Cardiac fibroblast (primary cell): ENCODE results near the gene SLC6A12.

ENCODE experiments used
- DNase-seq, 2 donors: peaks; one replicate each; pipeline versions ENCODE4 v3.0.0 to v3.0.0-alpha.2; 2010; ENCODE audit warnings: low read depth in 2 of 2
- H3K4me3 ChIP-seq, 2 donors: replicated peaks in 1 of 2; 1 replicate in 1 of 2; 2 replicates in 1 of 2; pipeline ENCODE4 v1.5.1; 2011; ENCODE audit warnings: low read depth in 2 of 2, low read length in 2 of 2, mild to moderate bottlenecking in 2 of 2, moderate library complexity in 1 of 2
- CTCF ChIP-seq: IDR thresholded peaks from one replicate; pipeline ENCODE4 v1.5.1; 2011; ENCODE audit warnings: low read depth, mild to moderate bottlenecking, low read length, inconsistent platforms

Gene SLC6A12

GRCh38 chr12:229441-230191 lies 15.7 kb upstream of the SLC6A12 start:
- DNase-seq: no peak
- H3K4me3 ChIP-seq: no peak overlapping the region
- TF ChIP-seq CTCF: no peak

- TF ChIP-seq CTCF: no peak
- DNase-seq: no peak
- H3K4me3 ChIP-seq: no peak overlapping the region
These were observed 14.9 kb upstream of the SLC6A12 start for GRCh38 chr12:228846-229200.

GRCh38 chr12:227923-228845 lies 14.2 kb upstream of the SLC6A12 start:
- TF ChIP-seq CTCF: no peak
- H3K4me3 ChIP-seq: no peak overlapping the region
- no peak for DNase-seq

- TF ChIP-seq CTCF: no peak
- no peak for DNase-seq
- H3K4me3 ChIP-seq: no peak overlapping the region
These were observed 13.4 kb upstream of the SLC6A12 start for GRCh38 chr12:227286-227915.

GRCh38 chr12:226401-226800 lies 12.4 kb upstream of the SLC6A12 start:
- DNase-seq: no peak
- no peak overlapping the region for H3K4me3 ChIP-seq
- TF ChIP-seq CTCF: no peak

- DNase-seq: no peak
- no peak for TF ChIP-seq CTCF
- no peak overlapping the region for H3K4me3 ChIP-seq
These were observed 11.1 kb upstream of the SLC6A12 start for GRCh38 chr12:225012-225411.
